GM19023 (cell line): Measurements from ENCODE around the gene UBE2J2.
"Not testable (repeated sequence)": the region's sequence is repeated elsewhere in the genome, so short reads cannot be mapped to it uniquely, and the experiment has no call there.

Experiments
- ATAC-seq: cut with Tn5 transposase; IDR thresholded peaks from one replicate; pipeline ENCODE4 v1.9.1; 2021; ENCODE audit warnings: mild to moderate bottlenecking, moderate library complexity; ENCODE audit not compliant: unreplicated experiment

UBE2J2 gene

GRCh38 chr1:1273512-1274298, at the start of gene UBE2J2:
Gene UBE2J2, minus strand, starts transcription at chr1:1273854. Its CDS starts 5,862 bp downstream, at chr1:1267992.
- ATAC-seq, result peak; percentile 79

- no peak for ATAC-seq
Measured at GRCh38 chr1:1322952-1323351, 49.3 kb upstream of the UBE2J2 start.

- ATAC-seq, result no peak
Measured at GRCh38 chr1:1322418-1322817, 48.8 kb upstream of the UBE2J2 start.

GRCh38 chr1:1321477-1321876, 47.8 kb upstream of the UBE2J2 start:
- no peak for ATAC-seq

GRCh38 chr1:1320666-1321448, 47.2 kb upstream of the UBE2J2 start:
- ATAC-seq, result no peak

- no peak for ATAC-seq
Measured at GRCh38 chr1:1319646-1319941, 45.9 kb upstream of the UBE2J2 start.

- no peak for ATAC-seq
Measured at GRCh38 chr1:1318777-1319645, 45.4 kb upstream of the UBE2J2 start.

- no peak for ATAC-seq
Measured at GRCh38 chr1:1318131-1318652, 44.5 kb upstream of the UBE2J2 start.

GRCh38 chr1:1317420-1317819, 43.8 kb upstream of the UBE2J2 start:
- ATAC-seq, result no peak

- not testable (repeated sequence) for ATAC-seq
Measured at GRCh38 chr1:1316199-1316598, 42.5 kb upstream of the UBE2J2 start.

- no peak for ATAC-seq
Measured at GRCh38 chr1:1315435-1315954, 41.8 kb upstream of the UBE2J2 start.

- ATAC-seq, result no peak
Measured at GRCh38 chr1:1314678-1315335, 41.2 kb upstream of the UBE2J2 start.

GRCh38 chr1:1314237-1314586, 40.6 kb upstream of the UBE2J2 start:
- no peak for ATAC-seq

- no peak for ATAC-seq
Measured at GRCh38 chr1:1313500-1314236, 40.0 kb upstream of the UBE2J2 start.

- no peak for ATAC-seq
Measured at GRCh38 chr1:1312450-1313314, 39.0 kb upstream of the UBE2J2 start.

GRCh38 chr1:1311107-1312104, 37.8 kb upstream of the UBE2J2 start:
- no peak for ATAC-seq

- ATAC-seq, result no peak
Measured at GRCh38 chr1:1310476-1311053, 36.9 kb upstream of the UBE2J2 start.

GRCh38 chr1:1310109-1310385, 36.4 kb upstream of the UBE2J2 start:
- ATAC-seq, result no peak
